Measurements from ENCODE around the gene DEPP1.

DEPP1 gene

DNA sequence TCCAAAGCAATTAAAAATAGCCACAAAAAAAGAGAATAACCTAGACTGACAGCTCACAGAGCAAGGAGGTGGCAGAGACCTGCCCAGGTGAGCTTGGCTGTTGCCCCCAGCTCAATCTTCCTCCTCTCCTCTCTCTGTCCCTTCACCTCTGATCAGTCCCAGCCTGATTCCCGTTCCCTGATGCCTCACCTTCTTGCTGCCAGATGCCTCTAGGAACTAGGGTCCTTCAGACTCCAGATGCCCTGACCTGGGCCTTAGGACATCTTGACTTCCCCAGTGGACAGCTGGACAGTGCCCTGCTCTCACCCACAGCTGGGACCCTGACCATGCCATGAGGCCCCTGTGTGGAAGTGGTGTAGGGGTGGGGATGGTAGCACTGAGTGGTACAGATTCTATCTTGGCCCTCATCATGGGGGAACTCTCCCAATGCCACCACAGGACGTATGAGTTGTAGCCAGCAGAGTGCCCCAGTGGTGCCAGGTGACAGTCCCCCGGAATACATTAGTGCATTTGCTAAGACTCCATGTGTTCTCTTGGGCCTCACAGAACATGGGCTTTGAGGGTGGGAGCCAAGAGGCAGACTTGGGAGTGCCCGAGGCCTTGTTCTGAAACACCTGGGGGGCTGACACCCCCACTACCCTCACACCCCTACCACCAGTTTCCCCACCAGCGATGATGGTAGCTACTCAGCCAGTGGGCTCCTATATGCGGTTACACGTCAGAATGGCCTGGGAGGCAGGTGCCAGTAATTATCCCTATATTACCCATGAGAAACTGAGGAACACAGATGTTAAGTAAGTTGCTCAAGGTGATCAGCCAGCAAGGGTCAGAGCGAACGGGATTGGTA, 2.0 kb downstream of the DEPP1 start:
- H3K4me3 ChIP-seq (replicated peaks; ENCODE audit: insufficient read depth, low read length): no peak overlapping the region
- no peaks in the 10 kb centered on the region for H3K27me3 ChIP-seq (ENCODE audit: insufficient read depth, poor library complexity, severe bottlenecking)
- H3K27ac ChIP-seq (replicated peaks): no peak overlapping the region
- no peak for DNase-seq (ENCODE audit: low read depth in 1 of 2, low spot score in 1 of 2)
- no peak for TF ChIP-seq SPI1 (IDR thresholded peaks at IDR 0.05; ENCODE audit: borderline replicate concordance, low read depth)

DNA sequence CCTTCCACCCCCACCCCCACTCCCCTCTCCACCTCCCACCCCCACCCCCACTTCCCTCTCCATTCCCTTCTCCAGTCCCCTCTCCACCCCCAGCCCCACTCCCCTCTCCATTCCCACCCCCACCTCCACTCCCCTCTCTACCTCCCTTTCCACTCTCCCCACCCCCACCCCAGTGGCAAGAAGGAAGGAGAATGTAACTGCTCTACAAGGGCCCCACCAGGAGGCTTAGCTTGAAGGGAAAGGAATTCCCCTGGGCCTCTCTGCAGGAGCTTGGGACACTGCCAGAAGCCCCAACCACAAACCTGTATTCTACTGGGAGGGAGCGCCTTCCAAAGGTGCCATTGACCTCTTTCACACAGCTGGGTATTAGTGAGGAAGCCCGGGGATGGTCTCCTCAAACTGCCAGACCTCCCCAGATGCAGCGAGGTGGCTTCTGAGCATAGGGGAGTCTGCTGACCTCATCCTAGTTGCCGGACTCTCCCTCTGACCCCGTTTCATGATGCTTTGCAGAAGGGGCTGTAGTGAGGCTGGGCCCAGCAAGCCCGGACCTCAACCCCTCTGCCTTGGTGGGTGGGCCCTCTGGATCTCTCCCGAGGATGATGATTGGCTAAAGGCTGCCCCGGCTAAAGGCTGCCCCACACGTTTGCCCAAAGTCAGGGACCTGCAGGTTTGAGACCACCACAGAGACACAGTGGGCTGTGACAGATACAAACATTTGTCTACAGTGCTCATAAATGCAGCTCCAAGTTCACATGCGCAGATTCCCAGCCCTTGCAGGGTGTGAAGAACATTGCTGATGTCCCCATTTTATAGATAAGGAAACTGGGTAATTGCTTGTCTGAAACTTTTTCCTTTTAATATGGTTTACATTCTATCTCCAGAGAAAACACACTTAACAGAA, 2.9 kb downstream of the DEPP1 start:
- Histone ChIP-seq H3K27ac (replicated peaks) (no peak overlapping the region), H3K4me3 (replicated peaks; ENCODE audit: insufficient read depth, low read length) (no peak overlapping the region), H3K27me3 (ENCODE audit: insufficient read depth, poor library complexity, severe bottlenecking) (no peaks in the 10 kb centered on the region)
- peak in 1 of 2 experiments; percentile 40 for DNase-seq (ENCODE audit: low read depth in 1 of 2, low spot score in 1 of 2)
- TF ChIP-seq, protein P1, sequence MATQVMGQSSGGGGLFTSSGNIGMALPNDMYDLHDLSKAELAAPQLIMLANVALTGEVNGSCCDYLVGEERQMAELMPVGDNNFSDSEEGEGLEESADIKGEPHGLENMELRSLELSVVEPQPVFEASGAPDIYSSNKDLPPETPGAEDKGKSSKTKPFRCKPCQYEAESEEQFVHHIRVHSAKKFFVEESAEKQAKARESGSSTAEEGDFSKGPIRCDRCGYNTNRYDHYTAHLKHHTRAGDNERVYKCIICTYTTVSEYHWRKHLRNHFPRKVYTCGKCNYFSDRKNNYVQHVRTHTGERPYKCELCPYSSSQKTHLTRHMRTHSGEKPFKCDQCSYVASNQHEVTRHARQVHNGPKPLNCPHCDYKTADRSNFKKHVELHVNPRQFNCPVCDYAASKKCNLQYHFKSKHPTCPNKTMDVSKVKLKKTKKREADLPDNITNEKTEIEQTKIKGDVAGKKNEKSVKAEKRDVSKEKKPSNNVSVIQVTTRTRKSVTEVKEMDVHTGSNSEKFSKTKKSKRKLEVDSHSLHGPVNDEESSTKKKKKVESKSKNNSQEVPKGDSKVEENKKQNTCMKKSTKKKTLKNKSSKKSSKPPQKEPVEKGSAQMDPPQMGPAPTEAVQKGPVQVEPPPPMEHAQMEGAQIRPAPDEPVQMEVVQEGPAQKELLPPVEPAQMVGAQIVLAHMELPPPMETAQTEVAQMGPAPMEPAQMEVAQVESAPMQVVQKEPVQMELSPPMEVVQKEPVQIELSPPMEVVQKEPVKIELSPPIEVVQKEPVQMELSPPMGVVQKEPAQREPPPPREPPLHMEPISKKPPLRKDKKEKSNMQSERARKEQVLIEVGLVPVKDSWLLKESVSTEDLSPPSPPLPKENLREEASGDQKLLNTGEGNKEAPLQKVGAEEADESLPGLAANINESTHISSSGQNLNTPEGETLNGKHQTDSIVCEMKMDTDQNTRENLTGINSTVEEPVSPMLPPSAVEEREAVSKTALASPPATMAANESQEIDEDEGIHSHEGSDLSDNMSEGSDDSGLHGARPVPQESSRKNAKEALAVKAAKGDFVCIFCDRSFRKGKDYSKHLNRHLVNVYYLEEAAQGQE (IDR thresholded peaks at IDR 0.05; ENCODE audit: insufficient replicate concordance, low read depth): no peak
- TF ChIP-seq POLR2AphosphoS5 (IDR thresholded peaks at IDR 0.05; ENCODE audit: low read depth) (no peak), GABPA (IDR thresholded peaks at IDR 0.05; ENCODE audit: low read depth) (no peak), SPI1 (IDR thresholded peaks at IDR 0.05; ENCODE audit: borderline replicate concordance, low read depth) (no peak)
- TF ChIP-seq, protein P2, sequence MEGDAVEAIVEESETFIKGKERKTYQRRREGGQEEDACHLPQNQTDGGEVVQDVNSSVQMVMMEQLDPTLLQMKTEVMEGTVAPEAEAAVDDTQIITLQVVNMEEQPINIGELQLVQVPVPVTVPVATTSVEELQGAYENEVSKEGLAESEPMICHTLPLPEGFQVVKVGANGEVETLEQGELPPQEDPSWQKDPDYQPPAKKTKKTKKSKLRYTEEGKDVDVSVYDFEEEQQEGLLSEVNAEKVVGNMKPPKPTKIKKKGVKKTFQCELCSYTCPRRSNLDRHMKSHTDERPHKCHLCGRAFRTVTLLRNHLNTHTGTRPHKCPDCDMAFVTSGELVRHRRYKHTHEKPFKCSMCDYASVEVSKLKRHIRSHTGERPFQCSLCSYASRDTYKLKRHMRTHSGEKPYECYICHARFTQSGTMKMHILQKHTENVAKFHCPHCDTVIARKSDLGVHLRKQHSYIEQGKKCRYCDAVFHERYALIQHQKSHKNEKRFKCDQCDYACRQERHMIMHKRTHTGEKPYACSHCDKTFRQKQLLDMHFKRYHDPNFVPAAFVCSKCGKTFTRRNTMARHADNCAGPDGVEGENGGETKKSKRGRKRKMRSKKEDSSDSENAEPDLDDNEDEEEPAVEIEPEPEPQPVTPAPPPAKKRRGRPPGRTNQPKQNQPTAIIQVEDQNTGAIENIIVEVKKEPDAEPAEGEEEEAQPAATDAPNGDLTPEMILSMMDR (IDR thresholded peaks at IDR 0.05; ENCODE audit: insufficient read depth, low read length): no peak

DNA sequence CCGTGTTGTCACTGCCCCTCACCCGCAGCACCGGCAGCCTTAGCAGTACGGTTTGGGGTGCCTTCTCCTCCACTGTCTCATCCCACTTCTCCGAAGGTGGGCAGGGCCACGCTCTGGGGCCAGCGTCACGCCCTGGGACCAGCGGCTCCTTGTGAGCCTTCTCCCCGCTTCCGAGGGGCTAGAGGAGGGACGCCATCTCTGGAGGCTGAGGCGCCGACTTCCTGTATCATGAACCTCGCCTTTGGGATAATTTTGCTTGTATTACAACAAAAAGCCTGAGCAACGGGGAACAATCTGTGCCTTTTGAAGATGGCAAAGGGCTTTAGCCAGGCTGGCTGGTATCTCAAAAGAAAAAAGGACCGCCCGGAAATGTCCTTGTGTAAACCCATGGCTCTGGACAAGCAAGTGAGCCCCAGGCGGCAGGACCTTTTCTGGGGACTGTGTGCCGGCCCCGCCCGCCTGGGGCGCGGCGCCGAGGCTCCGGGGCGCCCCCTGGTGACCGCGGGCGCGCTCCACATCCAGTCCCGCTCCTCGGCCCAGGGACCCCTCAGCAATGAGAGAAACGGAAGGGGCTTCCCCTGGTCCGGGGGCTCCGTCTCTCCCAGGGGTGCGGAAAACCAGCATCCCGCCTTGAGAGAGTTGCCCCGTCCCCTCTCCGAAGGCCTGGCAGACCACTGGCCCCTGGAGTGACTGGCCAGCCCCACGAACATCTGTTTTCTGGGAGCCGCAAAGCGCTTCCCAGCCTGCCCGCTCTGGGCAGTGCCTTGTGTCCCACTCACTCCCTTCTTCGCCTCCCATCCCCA, 3.8 kb downstream of the DEPP1 start:
- TF ChIP-seq, protein P2 (IDR thresholded peaks at IDR 0.05; ENCODE audit: insufficient read depth, low read length): peak; percentile 52
- TF ChIP-seq POLR2AphosphoS5 (IDR thresholded peaks at IDR 0.05; ENCODE audit: low read depth): no peak
- Histone ChIP-seq H3K27ac (replicated peaks) (peak overlapping the region; percentile 75), H3K4me3 (replicated peaks; ENCODE audit: insufficient read depth, low read length) (no peak overlapping the region), H3K27me3 (ENCODE audit: insufficient read depth, poor library complexity, severe bottlenecking) (no peaks in the 10 kb centered on the region)
- DNase-seq (ENCODE audit: low read depth in 1 of 2, low spot score in 1 of 2): peak in 1 of 2 experiments; percentile 63

DNA sequence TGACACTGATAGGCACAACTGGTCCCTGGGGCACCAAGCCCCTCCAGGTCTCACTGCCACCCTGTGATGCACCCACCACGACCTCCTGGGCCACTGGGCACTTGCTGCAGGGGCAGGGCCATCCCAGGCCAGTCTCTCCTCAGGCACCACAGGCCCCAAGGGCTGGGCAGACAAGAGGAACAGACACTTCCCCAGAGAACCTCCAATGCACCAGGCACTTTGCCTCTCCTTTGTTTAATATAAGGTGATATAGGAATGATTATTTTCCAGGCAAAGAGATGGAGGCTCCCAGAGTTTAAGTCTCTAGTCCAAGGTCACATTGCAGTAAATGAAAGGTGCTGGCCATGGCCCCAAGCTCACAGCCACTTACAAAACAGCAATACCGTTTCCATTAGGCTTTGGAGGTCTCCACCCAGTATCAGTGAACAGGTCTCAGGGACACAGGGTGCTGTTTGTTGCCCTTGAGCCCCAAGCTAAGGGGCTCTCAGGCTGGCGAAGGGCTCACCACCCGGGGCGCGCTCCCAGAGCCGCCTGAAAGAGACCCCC, 4.5 kb downstream of the DEPP1 start:
- TF ChIP-seq GABPA (IDR thresholded peaks at IDR 0.05; ENCODE audit: low read depth) (no peak), SPI1 (IDR thresholded peaks at IDR 0.05; ENCODE audit: borderline replicate concordance, low read depth) (peak; percentile 49; the same call in 1 of the 2 replicates)

More for the DNA sequence above, 4.5 kb downstream of the DEPP1 start:
- peak overlapping the region; percentile 75 for H3K27ac ChIP-seq (replicated peaks)
- no peak overlapping the region for H3K4me3 ChIP-seq (replicated peaks; ENCODE audit: insufficient read depth, low read length)
- H3K27me3 ChIP-seq (ENCODE audit: insufficient read depth, poor library complexity, severe bottlenecking): no peaks in the 10 kb centered on the region
- peak in 1 of 2 experiments; percentile 46 for DNase-seq (ENCODE audit: low read depth in 1 of 2, low spot score in 1 of 2)

Measured in HL-60 (cell line).